Erythroblast (primary cell): ENCODE measurements around the gene GSTM3.

Experiments
- GATA1 ChIP-seq: IDR thresholded peaks from 2 replicates; pipeline ENCODE4 v1.6.1; 2011; ENCODE audit warnings: low read depth, mild to moderate bottlenecking, control low read depth, low read length, moderate library complexity
- POLR2A ChIP-seq: IDR thresholded peaks from 2 replicates; pipeline ENCODE4 v1.6.1; 2011; ENCODE audit warnings: mild to moderate bottlenecking, low read length

- TF ChIP-seq POLR2A: no peak
- TF ChIP-seq GATA1: no peak
Measured at GRCh38 chr1:109750241-109750882, 9.5 kb upstream of the GSTM3 start.
